HG03460 (cell line): ENCODE results near the gene PLGLB2.
"Not testable (repeated sequence)": the region's sequence is repeated elsewhere in the genome, so short reads cannot be mapped to it uniquely, and the experiment has no call there.

Experiments
- ATAC-seq: cut with Tn5 transposase; IDR thresholded peaks from one replicate; pipeline ENCODE4 v1.9.1; 2021; ENCODE audit not compliant: unreplicated experiment

Gene PLGLB2

GRCh38 chr2:87747791-87748190 lies at the start of gene PLGLB2:
Gene PLGLB2, plus strand, starts transcription at chr2:87748087. Its CDS starts 67 bp downstream, at chr2:87748154.
- ATAC-seq: not testable (repeated sequence)

- ATAC-seq: not testable (repeated sequence)
Observed at GRCh38 chr2:87704572-87705323, 43.1 kb upstream of the PLGLB2 start.

- not testable (repeated sequence) for ATAC-seq
Observed at GRCh38 chr2:87708368-87708767, 39.5 kb upstream of the PLGLB2 start.

- ATAC-seq: not testable (repeated sequence)
Observed at GRCh38 chr2:87727940-87728599, 19.8 kb upstream of the PLGLB2 start.

GRCh38 chr2:87740928-87741327 lies 7.0 kb upstream of the PLGLB2 start:
- ATAC-seq: not testable (repeated sequence)

GRCh38 chr2:87742393-87743108 lies 5.3 kb upstream of the PLGLB2 start:
- ATAC-seq: not testable (repeated sequence)

- not testable (repeated sequence) for ATAC-seq
Observed at GRCh38 chr2:87743638-87744037, 4.2 kb upstream of the PLGLB2 start.

- not testable (repeated sequence) for ATAC-seq
Observed at GRCh38 chr2:87745353-87745951, 2.4 kb upstream of the PLGLB2 start.

- ATAC-seq: not testable (repeated sequence)
Observed at GRCh38 chr2:87748524-87748923, 637 bp downstream of the PLGLB2 start.

- ATAC-seq: not testable (repeated sequence)
Observed at GRCh38 chr2:87750560-87750959, 2.7 kb downstream of the PLGLB2 start.

GRCh38 chr2:87754759-87755158 lies 6.9 kb downstream of the PLGLB2 start:
- not testable (repeated sequence) for ATAC-seq
